HG03469 (cell line): Measurements from ENCODE around the gene DLG1.
"Not testable (repeated sequence)": the region's sequence is repeated elsewhere in the genome, so short reads cannot be mapped to it uniquely, and the experiment has no call there.

ENCODE experiments used
- ATAC-seq: cut with Tn5 transposase; IDR thresholded peaks from one replicate; pipeline ENCODE4 v1.9.1; 2021; ENCODE audit warnings: mild to moderate bottlenecking, moderate library complexity, moderate number of reproducible peaks; ENCODE audit not compliant: unreplicated experiment

DLG1 gene

DNA sequence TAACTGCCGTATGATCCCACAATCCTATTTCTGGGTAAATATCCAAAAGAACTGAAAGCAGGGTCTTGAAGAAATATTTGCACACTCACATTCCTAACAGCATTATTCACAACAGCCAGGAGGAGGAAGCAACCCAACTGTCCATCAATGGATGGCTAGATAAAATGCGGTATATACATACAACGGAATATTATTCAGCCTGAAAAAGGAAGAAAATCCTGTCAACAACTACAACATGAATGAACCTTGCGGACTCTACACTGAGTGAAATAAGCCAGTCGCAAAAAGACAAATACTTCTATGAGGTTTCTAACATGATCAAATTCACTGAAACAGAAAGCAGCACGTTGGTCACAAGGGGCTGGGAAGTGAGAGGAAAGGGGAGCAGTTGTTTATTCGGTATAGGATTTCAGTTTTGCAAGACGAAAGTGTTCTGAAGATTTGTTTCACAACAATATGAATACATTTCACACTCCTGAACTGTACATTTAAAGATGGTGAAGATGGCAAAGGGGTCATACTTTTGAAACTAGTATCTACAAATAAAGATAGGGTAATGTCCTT lies 6.2 kb downstream of the DLG1 start:
- ATAC-seq, result no peak

DNA sequence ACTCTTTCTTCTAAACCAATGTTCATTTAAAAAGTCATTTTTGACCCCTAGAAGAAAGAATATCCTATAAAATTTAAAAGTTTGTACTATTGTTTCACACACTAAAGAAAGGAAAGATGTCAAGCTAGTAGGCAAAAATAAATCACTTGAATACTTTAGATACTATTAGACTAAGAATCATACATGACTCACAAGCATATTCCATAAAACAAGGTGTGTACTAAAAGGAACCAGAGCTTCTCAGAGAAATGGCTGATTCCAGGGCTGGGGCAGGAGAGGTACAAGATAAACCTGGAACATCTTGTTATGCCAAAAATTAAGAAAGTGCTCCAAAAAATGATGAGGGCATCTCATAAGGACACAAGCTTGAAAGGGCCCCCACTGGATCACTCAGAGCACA lies 8.7 kb downstream of the DLG1 start:
- ATAC-seq, result no peak

DNA sequence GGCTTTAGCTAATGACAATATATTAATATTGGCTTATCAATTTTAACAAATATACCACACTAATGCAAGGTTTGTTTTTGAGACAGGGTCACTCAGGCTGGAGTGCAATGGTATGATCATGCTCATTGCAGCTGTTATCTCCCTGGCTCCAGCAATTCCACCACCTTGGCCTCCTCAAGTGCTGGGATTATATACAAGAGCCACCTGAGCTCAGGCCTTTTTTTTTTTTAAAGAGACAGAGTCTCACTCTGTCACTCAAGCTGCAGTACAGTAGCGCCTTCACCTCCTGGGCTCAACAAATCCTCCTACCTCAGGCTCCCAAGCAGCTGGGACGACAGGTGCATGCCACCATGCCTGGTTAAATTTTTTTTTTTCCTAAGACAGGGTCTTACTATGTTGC lies 11.7 kb downstream of the DLG1 start:
- no peak for ATAC-seq

DNA sequence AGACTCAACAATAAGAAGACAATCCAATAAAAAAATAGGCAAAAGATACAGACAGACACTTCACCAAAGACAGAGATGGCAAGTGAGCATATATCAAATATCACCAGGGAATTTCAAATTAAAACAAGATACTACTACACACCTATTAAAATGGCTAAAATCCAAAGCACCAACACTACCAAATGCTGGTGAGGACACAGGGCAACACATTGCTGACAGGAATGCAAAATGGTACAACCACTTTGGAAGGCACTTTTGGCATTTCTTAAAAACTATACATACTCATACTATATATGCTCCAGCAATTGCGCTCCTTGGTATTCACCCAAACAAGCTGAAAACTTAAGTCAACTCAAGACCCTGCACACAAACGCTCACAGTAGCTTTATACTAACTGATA lies 12.9 kb downstream of the DLG1 start:
- ATAC-seq, result no peak

DNA sequence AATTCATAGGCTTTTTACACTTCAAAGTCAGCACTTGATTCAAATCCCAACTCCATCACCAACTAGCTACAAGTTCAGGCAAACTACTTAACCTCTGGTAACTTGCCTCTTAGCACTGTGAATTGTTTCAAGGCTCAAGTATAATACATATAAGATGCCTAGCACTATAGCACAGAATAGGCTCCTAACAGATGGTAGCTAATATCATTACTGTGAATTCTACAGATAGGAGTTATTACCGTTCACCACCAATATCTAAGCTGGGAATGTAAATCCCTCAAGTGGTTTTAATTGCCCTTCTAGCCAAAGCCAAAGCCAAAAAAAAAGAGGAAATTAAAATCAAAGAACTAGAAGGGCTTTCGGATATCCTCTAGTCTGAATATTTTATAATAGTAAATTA lies 15.4 kb downstream of the DLG1 start:
- no peak for ATAC-seq

DNA sequence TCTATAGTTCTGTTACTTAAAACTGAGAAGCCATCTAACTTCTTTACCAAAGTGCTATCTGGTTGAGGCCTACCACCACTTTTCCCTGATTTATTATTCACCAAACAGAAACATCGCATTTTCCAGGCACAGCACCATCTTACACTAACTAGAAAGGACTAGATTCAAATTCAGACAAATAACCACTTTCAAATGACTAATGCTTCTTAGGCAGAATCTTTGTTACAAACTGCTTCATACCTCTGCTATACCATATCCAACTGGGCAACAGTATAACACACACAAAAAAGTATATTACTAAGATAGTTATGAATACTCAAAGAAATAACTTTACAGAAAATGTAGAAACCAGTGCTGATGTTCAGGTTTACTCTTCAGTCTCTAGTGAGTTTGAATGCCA lies 16.6 kb downstream of the DLG1 start:
- ATAC-seq, result no peak

DNA sequence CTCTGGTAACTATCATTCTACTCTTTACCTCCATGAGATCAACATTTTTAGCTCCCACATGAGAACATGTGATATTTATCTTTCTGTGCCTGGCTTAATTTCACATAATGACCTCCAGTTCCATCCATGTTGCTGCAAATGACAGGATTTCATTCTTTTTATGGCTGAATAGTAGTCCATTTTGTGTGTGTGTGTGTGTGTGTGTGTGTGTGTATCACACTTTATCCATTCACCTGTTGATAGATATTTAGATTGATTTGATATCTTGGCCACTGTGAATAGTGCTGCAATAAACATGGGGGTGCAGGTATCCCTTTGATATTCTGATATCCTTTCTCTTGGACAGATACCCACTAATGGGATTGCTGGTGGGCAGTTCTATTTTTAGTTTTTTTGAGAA lies 18.3 kb downstream of the DLG1 start:
- ATAC-seq, result no peak

DNA sequence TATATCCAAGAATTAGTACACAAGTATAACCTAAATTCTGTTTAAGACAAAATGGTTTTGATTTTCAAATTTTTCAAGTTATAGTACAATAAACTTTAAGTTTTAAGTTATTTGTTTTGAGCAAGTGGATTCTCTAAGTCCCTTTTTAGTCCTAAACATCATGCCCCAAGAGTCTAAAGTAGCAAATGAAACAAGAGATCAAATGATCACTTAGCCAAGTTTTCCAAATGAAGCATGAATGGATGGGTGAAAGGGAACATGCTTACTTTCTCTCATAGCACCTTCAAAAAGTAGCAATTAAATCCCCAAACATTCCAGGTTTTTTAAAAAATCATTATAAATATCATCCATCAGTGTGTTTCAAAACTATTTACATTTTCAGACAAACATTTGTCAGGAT lies 19.5 kb downstream of the DLG1 start:
- ATAC-seq, result no peak

DNA sequence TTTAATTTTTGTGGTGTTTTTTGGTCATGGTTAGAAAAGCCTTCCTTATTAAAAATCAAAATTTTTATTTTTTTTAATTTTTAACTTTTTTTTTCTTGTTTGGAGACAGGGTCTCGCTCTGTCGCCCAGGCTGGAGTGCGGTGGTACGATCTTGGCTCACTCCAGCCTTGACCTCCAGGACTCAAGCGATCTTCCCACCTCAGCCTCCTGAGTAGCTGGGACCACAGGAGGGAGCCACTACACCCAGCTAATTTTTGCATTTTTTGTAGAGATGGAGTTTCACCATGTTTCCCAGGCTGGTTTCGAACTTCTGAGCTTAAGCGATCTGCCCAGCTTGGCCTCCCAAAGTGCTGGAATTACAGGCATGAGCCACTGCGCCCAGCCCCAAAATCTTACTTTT lies 21.6 kb downstream of the DLG1 start:
- ATAC-seq, result not testable (repeated sequence)

DNA sequence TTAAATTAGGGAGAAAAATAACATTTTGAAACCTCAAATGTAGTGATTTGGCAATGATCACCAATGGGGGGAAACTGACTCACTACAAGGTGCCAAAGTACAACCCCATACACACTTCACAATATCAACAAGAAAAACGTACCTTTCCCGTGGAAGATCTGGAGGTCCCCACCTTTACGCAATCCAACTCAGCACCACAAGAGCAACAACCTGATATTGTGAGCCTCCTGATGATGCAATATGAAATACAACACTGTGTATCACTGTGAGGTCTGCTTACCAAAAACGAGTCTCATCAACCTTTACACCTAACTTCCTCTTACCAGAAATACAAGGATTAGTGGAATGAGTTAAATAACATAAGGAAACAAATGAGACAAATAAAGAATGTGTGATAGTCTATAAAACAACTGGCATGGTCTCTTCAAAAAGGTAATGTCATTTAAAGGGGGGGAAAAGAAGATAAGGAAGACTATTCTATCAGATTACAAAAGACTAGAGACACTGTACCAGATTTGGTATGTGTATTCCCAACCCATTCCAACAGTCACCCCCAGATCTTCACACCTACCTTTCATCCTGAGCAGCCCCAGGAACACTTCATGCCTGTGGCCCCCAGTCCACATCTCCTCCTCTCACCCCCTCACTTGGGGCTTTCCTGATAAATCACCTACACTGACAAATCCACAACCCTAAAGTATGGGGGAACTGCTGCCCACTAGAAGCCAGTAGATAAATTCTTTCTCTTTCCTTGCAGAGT lies 27.7 kb downstream of the DLG1 start:
- ATAC-seq, result no peak

DNA sequence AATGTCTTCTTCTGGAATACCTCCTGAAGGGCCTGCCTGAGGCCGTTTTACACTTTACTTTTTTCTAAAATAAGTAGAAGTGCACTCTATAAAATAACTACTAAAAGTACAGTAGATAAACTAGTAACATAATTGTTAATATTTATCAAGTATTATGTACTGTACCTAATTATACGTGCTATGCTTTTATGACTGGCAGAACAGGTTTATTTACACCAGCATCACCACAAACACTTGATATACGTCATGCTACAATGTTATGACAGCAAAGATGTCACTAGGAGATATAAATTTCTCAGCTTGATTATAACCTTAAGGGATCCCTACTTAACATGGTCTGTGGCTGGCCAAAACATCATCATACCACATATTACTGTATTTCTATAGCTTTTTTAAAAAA lies 29.4 kb downstream of the DLG1 start:
- no peak for ATAC-seq

DNA sequence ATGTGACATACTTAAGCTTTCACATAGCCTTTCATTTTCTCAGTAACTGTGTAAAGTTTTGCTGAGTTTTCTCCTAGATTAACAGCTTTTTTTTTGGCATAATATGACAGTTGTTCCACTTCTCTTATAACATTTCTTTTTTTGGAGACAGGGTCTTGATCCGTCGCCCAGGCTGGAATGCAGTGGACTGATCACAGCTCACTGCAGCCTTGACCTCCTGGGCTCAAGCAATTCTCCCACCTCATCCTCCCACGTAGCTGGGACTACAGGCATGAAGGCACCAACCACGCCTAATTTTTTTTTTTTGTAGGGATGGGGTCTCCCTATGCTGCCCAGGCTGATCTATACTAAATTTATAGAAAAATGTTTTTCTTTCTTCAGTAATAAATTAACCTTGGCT lies 30.1 kb downstream of the DLG1 start:
- ATAC-seq, result no peak

DNA sequence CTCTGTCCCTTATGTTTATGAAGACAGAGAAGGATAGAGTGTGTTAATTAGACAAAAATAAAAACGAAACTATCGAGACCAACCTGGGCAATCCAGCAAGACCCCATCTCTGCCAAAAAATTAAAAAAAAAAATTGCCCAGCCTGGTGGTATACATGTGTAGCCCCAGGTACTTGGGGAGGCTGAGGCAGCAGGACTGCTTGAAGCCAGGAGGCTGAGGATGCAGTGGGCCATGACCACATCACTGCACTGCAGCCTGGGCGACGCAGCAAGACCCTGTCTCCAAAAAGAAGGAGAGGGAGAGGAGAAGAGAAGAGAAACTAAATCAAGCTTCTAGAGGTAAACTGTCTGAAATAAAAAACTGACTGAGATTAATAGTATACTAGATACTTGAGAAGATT lies 32.1 kb downstream of the DLG1 start:
- no peak for ATAC-seq

DNA sequence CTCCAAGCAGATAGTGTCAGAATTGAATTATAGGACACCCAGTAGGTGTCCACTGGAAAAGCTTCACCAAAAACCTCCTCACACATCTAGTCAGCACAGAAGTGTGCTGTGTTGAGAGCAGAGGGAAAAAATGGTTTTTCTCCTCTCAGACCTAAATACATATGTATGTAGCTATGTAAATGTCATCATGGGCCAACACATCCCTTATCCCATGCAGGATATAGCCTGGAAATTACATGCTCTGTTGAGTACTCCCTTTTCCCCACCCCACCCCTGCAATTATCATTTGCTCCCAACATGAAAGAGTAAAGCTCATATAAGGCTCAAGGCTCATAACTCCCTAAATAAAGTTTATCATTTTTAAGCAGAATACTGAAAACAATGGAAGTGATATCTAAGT lies 35.7 kb downstream of the DLG1 start:
- no peak for ATAC-seq

DNA sequence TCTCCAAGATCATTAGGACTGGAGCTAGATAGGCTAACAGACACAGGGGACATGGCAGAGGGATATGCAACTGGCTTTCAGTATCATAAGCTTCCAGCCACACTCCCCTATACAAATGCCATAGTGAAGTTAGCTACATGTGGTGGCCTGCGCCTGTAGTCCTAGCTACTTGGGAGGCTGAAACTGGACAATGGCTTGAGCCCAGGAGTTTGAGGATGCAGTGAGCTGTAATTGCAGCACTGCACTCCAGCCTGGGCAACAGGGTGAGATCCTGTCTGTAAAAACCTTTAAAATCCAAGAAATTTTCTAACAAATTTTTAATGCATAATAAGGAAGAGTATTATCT lies 37.3 kb downstream of the DLG1 start:
- ATAC-seq, result no peak

DNA sequence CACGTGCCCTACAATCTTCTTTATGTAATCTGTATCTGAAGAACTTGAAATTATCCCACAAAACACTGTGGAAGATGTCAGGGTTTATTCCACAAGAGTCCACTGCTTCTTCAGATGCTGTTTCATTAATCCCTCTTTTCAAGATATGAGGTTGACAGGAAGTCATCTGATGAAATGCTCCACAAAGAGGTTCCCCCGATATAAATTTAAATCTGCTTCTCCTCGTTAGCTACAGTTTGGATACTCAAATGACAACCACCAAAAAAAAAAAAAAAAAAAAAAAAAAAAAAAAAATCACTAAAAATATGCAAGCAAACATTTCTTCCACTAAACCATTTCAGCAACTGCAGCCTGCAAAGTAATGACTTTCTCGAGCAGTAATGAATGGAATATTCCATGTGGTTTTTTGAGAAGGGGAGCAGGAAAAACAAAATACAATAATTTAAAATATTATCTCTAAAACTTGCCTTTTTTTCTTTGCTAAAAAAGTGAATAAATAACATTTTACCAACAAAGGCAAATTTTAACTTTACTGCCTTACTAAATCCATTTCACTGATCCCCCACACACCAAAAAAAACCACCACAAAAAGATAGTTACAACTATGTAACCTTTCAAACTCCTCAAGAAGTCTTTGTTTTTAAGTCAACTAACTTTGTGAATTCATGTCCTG lies 37.8 kb downstream of the DLG1 start:
- ATAC-seq, result no peak

DNA sequence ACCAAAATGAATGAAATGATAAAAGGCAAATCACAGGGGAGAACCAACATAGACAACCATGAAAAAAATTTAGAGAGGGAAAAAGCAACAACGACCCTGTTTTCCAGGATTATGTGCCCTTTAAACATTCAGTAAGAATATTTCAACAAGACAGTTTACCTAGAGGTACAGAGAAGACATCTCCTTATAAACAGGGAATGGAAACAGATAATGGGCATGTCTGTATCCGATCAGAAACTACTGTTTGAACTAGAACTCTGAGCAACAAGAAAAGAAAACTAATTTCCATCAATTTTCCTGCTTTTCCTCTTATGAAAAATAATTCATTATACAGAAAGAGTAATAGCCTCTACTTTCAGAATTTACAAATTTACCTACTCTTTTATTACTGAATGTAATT lies 39.3 kb downstream of the DLG1 start:
- no peak for ATAC-seq

DNA sequence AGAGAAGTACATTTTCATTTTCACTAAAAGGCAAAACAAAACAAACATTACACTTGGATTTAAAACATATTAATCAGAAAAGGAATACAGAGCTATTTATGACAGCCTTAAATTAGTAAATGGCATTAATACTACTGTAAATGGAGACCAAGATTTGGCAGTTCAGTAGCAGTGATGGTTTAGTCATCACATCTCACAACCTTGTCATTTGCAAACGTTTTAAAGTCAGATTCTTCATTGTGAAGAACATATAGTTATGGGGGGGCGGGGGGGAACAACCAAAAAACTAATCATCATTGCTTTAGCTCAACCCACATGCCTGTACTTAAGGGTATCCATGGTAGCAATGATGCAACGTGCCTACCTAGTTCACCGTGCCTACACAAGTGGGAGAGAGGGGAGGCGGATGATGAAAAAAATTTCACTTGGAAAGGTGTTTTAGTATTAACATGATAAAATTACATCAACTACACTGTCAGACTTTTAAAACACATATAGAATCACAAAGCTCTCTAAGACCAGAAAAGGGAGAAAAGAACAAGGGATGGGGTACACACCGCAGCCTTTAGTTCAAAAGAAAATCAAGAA lies 40.1 kb downstream of the DLG1 start:
- ATAC-seq, result no peak

DNA sequence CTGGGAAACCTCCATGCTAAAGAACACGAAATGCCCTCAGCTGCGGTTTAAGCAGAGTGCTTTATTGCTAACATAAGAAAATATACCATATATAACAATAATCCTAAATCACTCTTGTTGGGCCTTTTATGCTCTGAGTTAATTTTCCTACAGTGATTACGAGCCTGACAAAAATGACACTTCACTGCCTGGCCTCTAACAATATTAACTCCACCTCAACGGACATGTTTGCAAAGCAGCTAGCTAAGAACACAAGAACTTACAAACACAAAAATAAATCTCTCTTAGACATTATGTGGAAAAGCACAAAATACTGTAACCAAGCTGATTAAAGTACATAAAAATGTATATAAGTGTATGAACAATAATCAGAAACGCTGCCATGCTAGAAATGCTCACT lies 40.7 kb downstream of the DLG1 start:
- no peak for ATAC-seq

DNA sequence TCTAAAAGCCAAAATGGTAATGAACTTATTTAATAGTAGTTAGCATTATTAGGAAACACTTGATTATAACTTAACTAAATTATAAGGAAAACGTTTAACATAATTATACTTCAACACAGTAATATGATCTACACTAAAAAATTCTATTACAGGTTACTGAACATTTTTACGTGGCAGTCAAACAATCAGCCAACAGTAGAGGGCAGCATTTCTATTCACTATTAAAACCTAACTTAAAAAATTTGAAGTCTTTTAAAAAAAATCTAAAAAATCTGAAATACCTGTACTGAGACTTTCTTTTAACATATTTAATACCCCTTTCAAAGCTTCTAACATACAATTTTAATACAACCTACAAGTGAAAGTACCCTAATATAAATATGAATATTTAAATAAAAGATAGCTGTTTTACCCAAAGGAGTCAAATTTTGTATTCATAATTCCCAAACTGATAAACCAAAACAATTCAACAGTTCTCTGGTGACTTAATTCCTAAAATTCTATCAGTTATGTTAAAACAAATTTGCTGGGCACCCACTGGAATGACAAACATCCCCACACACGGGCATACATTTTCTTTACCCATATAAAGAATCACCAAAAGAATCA lies 41.5 kb downstream of the DLG1 start:
- ATAC-seq, result no peak

DNA sequence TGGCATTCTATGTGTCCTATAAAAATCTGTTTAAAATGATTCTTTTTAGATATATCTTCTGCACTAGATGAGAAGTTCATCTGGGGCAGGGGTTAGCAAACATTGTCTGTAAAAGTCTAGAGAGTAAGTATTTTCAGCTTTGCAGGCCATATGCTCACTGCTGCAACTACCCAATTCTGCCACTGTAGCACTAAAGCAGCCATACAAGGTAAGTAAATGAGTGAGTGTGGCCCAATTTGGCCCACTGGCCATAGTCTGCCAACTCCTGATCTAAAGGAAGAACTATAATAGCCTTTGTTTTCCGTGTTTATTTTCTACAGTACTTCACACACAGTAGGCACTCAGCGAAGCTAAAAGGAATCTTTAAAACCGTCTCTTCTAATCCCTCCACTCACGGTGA lies 42.3 kb downstream of the DLG1 start:
- ATAC-seq, result no peak
